K562 (cell line): Measurements from ENCODE around the gene HPS1. TPM values are rescaled to one million over a fixed set of nuclear protein-coding genes. Genes with fewer than 3 reads are reported as not detected.

Experiments used
- BHLHE40 ChIP-seq: IDR thresholded peaks from 2 replicates; pipeline ENCODE4 v1.6.1; 2011; ENCODE audit warnings: low read length, improper control_type of control experiment
- E2F5 ChIP-seq: sonication (generic); formaldehyde crosslinking; IDR thresholded peaks from 2 replicates; pipeline ENCODE4 v1.8.0; 2022; ENCODE audit warnings: mild to moderate bottlenecking, missing genetic modification reagents
- GATA2 ChIP-seq: sonication (generic); formaldehyde crosslinking; IDR thresholded peaks from 2 replicates; pipeline ENCODE4 v1.4.0; 2020; ENCODE audit warnings: mild to moderate bottlenecking, missing genetic modification reagents
- GTF2B ChIP-seq: IDR thresholded peaks from 2 replicates; pipeline ENCODE4 v1.6.1; 2011; ENCODE audit not compliant: insufficient read length; ENCODE audit errors: extremely low read depth
- HCFC1 ChIP-seq: IDR thresholded peaks from 2 replicates; pipeline ENCODE4 v1.6.1; 2012; ENCODE audit warnings: low read depth, low read length, improper control_type of control experiment
- HINFP ChIP-seq: fragments of 450-650 bp; conservative IDR thresholded peaks from 2 replicates; pipeline ENCODE4 v1.6.1; 2016; ENCODE audit warnings: missing genetic modification characterization, low read depth, mild to moderate bottlenecking, control low read depth, missing compliant biosample characterization
- ID3 ChIP-seq, 2 experiments: fragments of 250-450 bp in 1 of 2; fragments of 450-650 bp in 1 of 2; sonication (Bioruptor Pico) in 1 of 2; IDR thresholded peaks; 2 replicates each; pipeline versions ENCODE4 v1.6.1 to v1.8.0; 2016 to 2021; ENCODE audit warnings: mild to moderate bottlenecking in 2 of 2, moderate library complexity in 2 of 2, missing compliant biosample characterization in 1 of 2, missing genetic modification characterization in 1 of 2
- KHSRP ChIP-seq: fragments of 450-650 bp; IDR thresholded peaks from 2 replicates; pipeline ENCODE4 v1.6.1; 2017
- MAX ChIP-seq: sonication (generic); formaldehyde crosslinking; IDR thresholded peaks from 2 replicates; pipeline ENCODE4 v1.9.0; 2022; ENCODE audit warnings: mild to moderate bottlenecking, missing genetic modification reagents
- MLLT1 ChIP-seq, 2 experiments: fragments of 450-650 bp; IDR thresholded peaks; 2 replicates each; pipeline ENCODE4 v1.6.1; 2016
- MTA1 ChIP-seq: fragments of 450-650 bp; IDR thresholded peaks from 2 replicates; pipeline ENCODE4 v1.6.1; 2017; ENCODE audit warnings: borderline replicate concordance
- NR2C1 ChIP-seq, 2 experiments: fragments of 450-650 bp; IDR thresholded peaks; 2 replicates each; pipeline ENCODE4 v1.6.1; 2017; ENCODE audit warnings: mild to moderate bottlenecking in 2 of 2, antibody characterized with exemption in 1 of 2, inconsistent platforms in 1 of 2, missing compliant biosample characterization in 1 of 2, missing genetic modification characterization in 1 of 2
- OTX1 ChIP-seq: fragments of 450-650 bp; formaldehyde crosslinking; IDR thresholded peaks from 2 replicates; pipeline ENCODE4 v1.4.0; 2022; ENCODE audit warnings: mild to moderate bottlenecking
- POLR2AphosphoS5 ChIP-seq: IDR thresholded peaks from 2 replicates; pipeline ENCODE4 v1.6.1; 2011; ENCODE audit warnings: mild to moderate bottlenecking, low read depth, low read length, moderate library complexity; ENCODE audit not compliant: control insufficient read depth, insufficient read depth
- POU5F1 ChIP-seq: fragments of 150-350 bp; IDR thresholded peaks from 2 replicates; pipeline ENCODE4 v1.6.1; 2014; ENCODE audit warnings: borderline replicate concordance, low read length, low read depth, mild to moderate bottlenecking; ENCODE audit not compliant: partially characterized antibody
- RBM34 ChIP-seq: fragments of 200-400 bp; formaldehyde crosslinking; IDR thresholded peaks from 2 replicates; pipeline ENCODE4 v1.6.1; 2018; ENCODE audit warnings: low read length, borderline replicate concordance; ENCODE audit not compliant: insufficient read depth
- SP1 ChIP-seq: sonication (generic); formaldehyde crosslinking; IDR thresholded peaks from 2 replicates; pipeline ENCODE4 v1.8.1; 2022; ENCODE audit warnings: mild to moderate bottlenecking, missing genetic modification reagents
- TCF7 ChIP-seq: sonication (generic); IDR thresholded peaks from 2 replicates; pipeline ENCODE4 v1.6.1; 2016; ENCODE audit warnings: antibody characterized with exemption, borderline replicate concordance
- XRCC3 ChIP-seq: fragments of 450-650 bp; IDR thresholded peaks from 2 replicates; pipeline ENCODE4 v1.6.1; 2017; ENCODE audit warnings: mild to moderate bottlenecking, moderate library complexity
- XRCC5 ChIP-seq: fragments of 200-400 bp; formaldehyde crosslinking; IDR thresholded peaks from 2 replicates; pipeline ENCODE4 v1.6.1; 2017; ENCODE audit warnings: low read depth, mild to moderate bottlenecking, low read length
- ZC3H8 ChIP-seq: fragments of 450-650 bp; IDR thresholded peaks from 2 replicates; pipeline ENCODE4 v1.6.1; 2017
- ZNF184 ChIP-seq: sonication (generic); formaldehyde crosslinking; IDR thresholded peaks from 2 replicates; pipeline ENCODE4 v1.5.0; 2020; ENCODE audit warnings: missing genetic modification reagents
- ZNF232 ChIP-seq: sonication (generic); formaldehyde crosslinking; IDR thresholded peaks from 2 replicates; pipeline ENCODE4 v1.8.0; 2022; ENCODE audit warnings: mild to moderate bottlenecking, missing genetic modification reagents
- ZNF780A ChIP-seq: fragments of 250-450 bp; sonication (Bioruptor Pico); IDR thresholded peaks from 2 replicates; pipeline ENCODE4 v1.5.0; 2021; ENCODE audit warnings: mild to moderate bottlenecking
- polyA plus RNA-seq, 8 experiments: library from polyadenylated mRNA; depleted of rRNA in 4 of 8; stranded (reverse) in 5 of 8; unstranded in 3 of 8; fragments of >200 nt; fragmentation: Nextera tagmentation in 2 of 8; fragmentation: Illumina TruSeq in 1 of 8; extraction: Ambion mirVana in 2 of 8; extraction: Trizol in 1 of 8; gene quantifications; 2 replicates each; pipeline versions ENCODE4 v1.2.1 to v1.2.3, GENCODE V29; 2011 to 2014; ENCODE audit warnings: inconsistent platforms in 1 of 8, missing spikeins in 1 of 8
- total RNA-seq, 7 experiments: library from RNA; depleted of rRNA in 6 of 7; stranded (reverse); fragments of >200 nt in 6 of 7; fragmentation: Illumina TruSeq in 2 of 7; extraction: Trizol in 2 of 7; gene quantifications; 2 replicates each; pipeline versions ENCODE4 v1.2.1 to v1.2.3, GENCODE V29; 2011 to 2021; ENCODE audit warnings: low replicate concordance in 1 of 7

Gene HPS1
- total and polyA plus RNA-seq, 9 of the 15 experiments (the other 6 are each of a cell fraction or from before 2014, with no cell fraction given): 18.1 to 43.6 (median 26.3) TPM

- TF ChIP-seq XRCC5: no peak
- TF ChIP-seq SP1 (CRISPR knock-in tag): no peak
- TF ChIP-seq ZNF184 (CRISPR knock-in tag): no peak
- TF ChIP-seq HINFP: no peak
- no peak for TF ChIP-seq MAX (CRISPR knock-in tag)
- TF ChIP-seq ZNF232 (CRISPR knock-in tag): no peak
- TF ChIP-seq GTF2B: no peak
- TF ChIP-seq OTX1 (CRISPR knock-in tag): no peak
- peak; percentile 42; the same call in 1 of the 2 replicates for TF ChIP-seq GATA2
- TF ChIP-seq MLLT1 (IDR thresholded peaks at IDR 0.05): no peak
- no peak for TF ChIP-seq E2F5 (CRISPR knock-in tag)
- TF ChIP-seq ID3 (CRISPR knock-in tag; IDR thresholded peaks at IDR 0.05): no peak
- TF ChIP-seq ID3 (tag; IDR thresholded peaks at IDR 0.05): no peak
- TF ChIP-seq KHSRP: no peak
- no peak for TF ChIP-seq POU5F1
- no peak for TF ChIP-seq MTA1
- no peak for TF ChIP-seq XRCC3
- peak; percentile 62; the same call in 1 of the 2 replicates for TF ChIP-seq POLR2AphosphoS5
- no peak for TF ChIP-seq ZC3H8
- no peak for TF ChIP-seq ZNF780A (CRISPR knock-in tag)
- TF ChIP-seq BHLHE40: no peak
- TF ChIP-seq TCF7: no peak
- no peak for TF ChIP-seq HCFC1
- no peak for TF ChIP-seq RBM34
- no peak for TF ChIP-seq NR2C1 (IDR thresholded peaks at IDR 0.05)
- TF ChIP-seq NR2C1 (tag; IDR thresholded peaks at IDR 0.05): no peak
Observed at GRCh38 chr10:98463016-98463415, 16.3 kb upstream of the HPS1 start (continued).
